Ovary (tissue), 3 donors: Measurements from ENCODE around the gene ZNF839.

Source experiments
- CTCF ChIP-seq, 3 donors: fragments of 450-650 bp in 2 of 3; fragments of 200-600 bp in 1 of 3; IDR thresholded peaks; one replicate each; pipeline versions ENCODE4 v1.5.1 to v1.8.0; 2016 to 2022; ENCODE audit warnings: antibody characterized with exemption in 3 of 3, mild to moderate bottlenecking in 1 of 3
- EP300 ChIP-seq: sonication (generic); formaldehyde crosslinking; IDR thresholded peaks from one replicate; pipeline ENCODE4 v1.6.1; 2017; ENCODE audit warnings: antibody characterized with exemption
- POLR2A ChIP-seq: fragments of 450-650 bp; IDR thresholded peaks from one replicate; pipeline ENCODE4 v1.6.1; 2017; ENCODE audit warnings: antibody characterized with exemption, mild to moderate bottlenecking, moderate library complexity
- donor health status: DM: no; HTN: no; CAD: no.

GRCh38 chr14:102316338-102316742 is 3.2 kb upstream of the ZNF839 start:
- no peak for TF ChIP-seq POLR2A
- TF ChIP-seq CTCF (IDR thresholded peaks at IDR 0.05) = no peak
- TF ChIP-seq EP300 = no peak
